Activated CD4-positive, alpha-beta T cell treated with anti-CD3 and anti-CD28 coated beads for 36 hours (primary cell): ENCODE results near the gene FIS1. TPM values are rescaled to one million over a fixed set of nuclear protein-coding genes. Genes with fewer than 3 reads are reported as not detected.
"Not testable (repeated sequence)": the region's sequence is repeated elsewhere in the genome, so short reads cannot be mapped to it uniquely, and the experiment has no call there.

Source experiments
- ATAC-seq: fragments of 200-7000 bp; cut with Tn5 transposase; one replicate; pipeline ENCODE4 v1.10.0; 2021; ENCODE audit warnings: mild to moderate bottlenecking, moderate library complexity
- CTCF ChIA-PET: fragments of 350-600 bp; sonication (Branson Sonifier 250); formaldehyde crosslinking; loops from one replicate; lab custom pipeline; 2021; ENCODE audit warnings: antibody characterized with exemption; lab: Charles Lee
- POLR2A ChIA-PET: fragments of 350-600 bp; sonication (Branson Sonifier 250); formaldehyde crosslinking; loops from one replicate; lab custom pipeline; 2021; ENCODE audit warnings: antibody characterized with exemption, inconsistent platforms; lab: Charles Lee
- DNase-seq: peaks from one replicate; pipeline ENCODE4 v3.0.0-alpha.2; 2020
- H3K27ac Mint-ChIP-seq: one replicate; pipeline ENCODE4 v1.8.0; 2021; ENCODE audit warnings: mixed read lengths
- H3K27me3 Mint-ChIP-seq: one replicate; pipeline ENCODE4 v1.8.0; 2021; ENCODE audit warnings: mixed read lengths
- H3K36me3 Mint-ChIP-seq: one replicate; pipeline ENCODE4 v1.8.0; 2021; ENCODE audit warnings: low read depth, mixed read lengths
- H3K4me1 Mint-ChIP-seq: one replicate; pipeline ENCODE4 v1.8.0; 2021; ENCODE audit warnings: mixed read lengths
- H3K4me3 Mint-ChIP-seq: one replicate; pipeline ENCODE4 v1.8.0; 2021; ENCODE audit warnings: mild to moderate bottlenecking, moderate library complexity, mixed read lengths
- H3K9me3 Mint-ChIP-seq: one replicate; pipeline ENCODE4 v1.8.0; 2021; ENCODE audit warnings: low read depth, mixed read lengths
- intact Hi-C, 2 experiments: fragments of 100-400 bp; cut with DNase I in 1 of 2; cut with micrococcal nuclease in 1 of 2; formaldehyde crosslinking; loops; one replicate each; pipeline versions ENCODE4 v1.14.2 to v1.15.1; 2022 to 2024; cut with DNase I, micrococcal nuclease
- total RNA-seq, 2 experiments: library from RNA; stranded (reverse); gene quantifications; one replicate each; pipeline ENCODE4 v1.2.3, GENCODE V29; 2021

FIS1 gene
- total RNA-seq, 2 experiments from 2014 or later: 70.5 to 92.6 TPM

DNA sequence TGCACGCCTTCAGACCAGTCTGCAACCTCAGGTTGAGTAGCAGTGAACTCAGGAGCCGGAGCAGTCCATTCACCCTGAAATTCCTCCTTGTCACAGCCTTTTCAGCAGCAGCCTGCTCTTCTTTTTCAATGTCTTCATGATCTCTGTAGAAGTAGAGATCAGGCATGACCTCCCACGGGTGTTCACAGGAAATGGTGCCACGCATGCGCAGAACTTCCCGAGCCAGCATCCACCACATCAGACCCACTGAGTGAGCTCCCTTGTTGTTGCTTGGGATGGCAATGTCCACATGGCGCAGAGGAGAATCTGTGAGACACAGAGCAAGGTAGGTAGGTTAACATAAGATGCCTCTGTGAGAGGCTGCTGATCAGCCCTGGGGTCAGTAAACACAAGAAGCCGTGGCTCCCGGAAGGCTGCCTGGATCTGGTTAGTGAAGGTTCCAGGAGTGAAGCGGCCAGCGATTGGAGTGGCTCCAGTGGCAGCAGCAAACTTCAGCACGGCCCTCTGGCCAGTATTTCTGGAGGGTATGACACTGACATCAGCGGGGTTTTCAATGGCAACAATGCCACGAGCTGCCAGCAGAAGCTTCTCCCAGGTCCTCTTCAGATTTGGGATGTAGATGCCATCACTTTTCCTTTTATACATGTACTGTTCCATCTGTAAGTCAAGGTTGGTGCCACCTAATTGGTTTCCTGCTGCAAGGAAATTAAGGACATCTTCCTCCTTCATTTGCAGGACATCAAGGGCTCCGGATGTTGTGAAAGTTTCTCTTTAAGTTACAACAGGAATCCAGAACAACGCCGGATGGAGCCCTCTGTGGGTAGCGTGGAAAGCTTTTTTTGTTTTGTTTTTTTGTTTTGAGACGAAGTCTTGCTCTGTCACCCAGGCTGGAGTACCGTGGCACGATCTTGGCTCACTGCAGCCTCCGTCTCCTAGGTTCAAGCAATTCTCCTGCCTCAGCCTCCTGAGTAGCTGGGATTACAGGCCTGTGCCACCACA is 40.8 kb downstream of the FIS1 start:
- H3K4me3 Mint-ChIP-seq: peak overlapping the region; percentile 32
- H3K27ac Mint-ChIP-seq: peak overlapping the region; percentile 59
- POLR2A ChIA-PET: interaction anchor here (0.6 kb wide), 1 partner anchor 1768 kb away, joined by 4 read pairs; no protein-coding TSS in a partner anchor
- intact Hi-C loops, H3K4me1 Mint-ChIP-seq, DNase-seq, ATAC-seq, H3K9me3 Mint-ChIP-seq: not testable (repeated sequence)
- CTCF ChIA-PET: interaction anchor here (0.6 to 2.9 kb wide), 8 partner anchors 9 to 60 kb away, joined by 3 to 11 read pairs (median 4); partner anchors contain the start of genes PLOD3, VGF and ZNHIT1
- H3K27me3 Mint-ChIP-seq: peaks cover 21% of the 10 kb centered on the region
- peaks cover 14% of the 10 kb centered on the region for H3K36me3 Mint-ChIP-seq

- DNase-seq (no peak), ATAC-seq (no peak)
- Mint-ChIP-seq H3K4me3 (no peak overlapping the region), H3K27ac (no peak overlapping the region), H3K9me3 (no peaks in the 10 kb centered on the region), H3K36me3 (peaks cover 7% of the 10 kb centered on the region), H3K27me3 (peaks cover 21% of the 10 kb centered on the region), H3K4me1 (peaks cover 4% of the 10 kb centered on the region)
- ChIA-PET POLR2A (no interaction called here), CTCF (interaction anchor here (0.6 to 2.9 kb wide), 3 partner anchors 10 to 210 kb away, joined by 3 to 11 read pairs (median 4); no protein-coding TSS in a partner anchor)
- intact Hi-C loops: no loop called here
Measured at GRCh38 chr7:101202603-101202918, 42.3 kb downstream of the FIS1 start.

- ATAC-seq: no peak
Measured at GRCh38 chr7:101201695-101202602, 42.9 kb downstream of the FIS1 start.

GRCh38 chr7:101200862-101201599 is 43.9 kb downstream of the FIS1 start, which contains the start of gene MOGAT3:
MOGAT3 (minus strand) TSS chr7:101201036; CDS start chr7:101200854, 182 bp downstream.
- Mint-ChIP-seq H3K4me3 (no peak within 1 kb of the TSS), H3K4me1 (peaks cover 4% of the 10 kb centered on the region), H3K27ac (no peak within 1 kb of the TSS), H3K36me3 (peaks cover 4% of the 10 kb centered on the region), H3K27me3 (peaks cover 21% of the 10 kb centered on the region), H3K9me3 (no peaks in the 10 kb centered on the region)
- ChIA-PET CTCF (interaction anchor here (0.7 to 2.9 kb wide), 3 partner anchors 7 to 60 kb away, joined by 3 to 11 read pairs (median 3); no protein-coding TSS in a partner anchor), POLR2A (no interaction called here)
- DNase-seq (no peak), ATAC-seq (no peak)
- intact Hi-C loops: no loop called here

More at GRCh38 chr7:101201695-101202602, 42.9 kb downstream of the FIS1 start:
- Mint-ChIP-seq H3K27me3 (peaks cover 21% of the 10 kb centered on the region), H3K9me3 (no peaks in the 10 kb centered on the region), H3K27ac (no peak overlapping the region), H3K36me3 (peaks cover 7% of the 10 kb centered on the region), H3K4me1 (peaks cover 4% of the 10 kb centered on the region), H3K4me3 (no peak overlapping the region)
- DNase-seq: no peak
- CTCF ChIA-PET: interaction anchor here (0.6 to 2.9 kb wide), 3 partner anchors 9 to 211 kb away, joined by 3 to 11 read pairs (median 4); no protein-coding TSS in a partner anchor
- intact Hi-C loops: no loop called here
- POLR2A ChIA-PET: no interaction called here

DNA sequence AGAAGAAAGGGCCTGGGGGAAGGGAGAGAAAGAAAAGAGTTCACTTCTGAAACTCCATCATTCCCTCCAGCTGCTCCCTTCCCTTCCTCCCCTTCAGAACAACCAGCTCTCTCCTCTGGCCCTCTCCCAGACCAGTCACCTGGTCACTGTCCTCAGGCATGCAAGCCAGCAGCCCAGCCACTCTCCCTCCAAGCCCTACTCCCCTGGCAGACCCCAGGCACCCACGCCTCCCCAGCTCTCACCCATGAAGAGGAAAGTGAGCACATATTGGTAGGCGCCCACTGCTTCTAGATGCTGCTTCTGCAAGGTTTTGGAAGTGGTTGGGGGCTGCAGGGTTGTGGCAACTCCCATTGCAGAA is 44.4 kb downstream of the FIS1 start:
- DNase-seq: no peak
- H3K4me3 Mint-ChIP-seq: no peak overlapping the region
- H3K36me3 Mint-ChIP-seq: no peaks in the 10 kb centered on the region
- H3K9me3 Mint-ChIP-seq: no peaks in the 10 kb centered on the region
- no peak for ATAC-seq
- POLR2A ChIA-PET: no interaction called here
- peaks cover 4% of the 10 kb centered on the region for H3K4me1 Mint-ChIP-seq
- CTCF ChIA-PET: interaction anchor here (0.7 to 1.1 kb wide), 2 partner anchors 8 to 60 kb away, joined by 3 read pairs; no protein-coding TSS in a partner anchor
- peaks cover 21% of the 10 kb centered on the region for H3K27me3 Mint-ChIP-seq
- intact Hi-C loops: no loop called here
- H3K27ac Mint-ChIP-seq: no peak overlapping the region

- H3K9me3 Mint-ChIP-seq, H3K27ac Mint-ChIP-seq, DNase-seq, H3K36me3 Mint-ChIP-seq, ATAC-seq, H3K4me3 Mint-ChIP-seq, H3K4me1 Mint-ChIP-seq, POLR2A ChIA-PET, intact Hi-C loops: not testable (repeated sequence)
- H3K27me3 Mint-ChIP-seq: peaks cover 23% of the 10 kb centered on the region
- CTCF ChIA-PET: interaction anchor here (0.9 kb wide), 1 partner anchor 53 kb away, joined by 4 read pairs; no protein-coding TSS in a partner anchor
Measured at GRCh38 chr7:101199522-101199921, 45.4 kb downstream of the FIS1 start.

DNA sequence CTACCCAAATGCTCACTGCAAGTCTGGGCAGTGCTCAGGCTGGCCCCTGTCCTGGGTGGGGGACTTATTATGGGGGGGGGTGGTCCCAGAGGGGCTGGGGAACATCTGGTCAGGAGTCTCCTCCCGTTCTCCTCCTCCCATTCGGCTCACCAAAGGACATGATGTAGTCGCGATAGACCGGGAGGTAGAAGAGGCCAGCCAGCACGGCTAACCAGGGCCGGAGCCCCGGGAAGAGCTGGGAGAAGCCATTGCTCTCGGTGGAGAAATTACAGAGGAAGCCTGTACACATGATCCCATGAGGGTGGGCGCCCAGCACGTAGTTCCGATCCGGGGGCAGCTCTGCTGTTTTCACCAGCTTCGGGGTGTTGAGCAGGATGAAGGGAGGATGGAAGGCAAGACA is 46.4 kb downstream of the FIS1 start:
- CTCF ChIA-PET: interaction anchor here (0.9 kb wide), 1 partner anchor 52 kb away, joined by 4 read pairs; no protein-coding TSS in a partner anchor
- no peak for ATAC-seq
- POLR2A ChIA-PET: no interaction called here

DNA sequence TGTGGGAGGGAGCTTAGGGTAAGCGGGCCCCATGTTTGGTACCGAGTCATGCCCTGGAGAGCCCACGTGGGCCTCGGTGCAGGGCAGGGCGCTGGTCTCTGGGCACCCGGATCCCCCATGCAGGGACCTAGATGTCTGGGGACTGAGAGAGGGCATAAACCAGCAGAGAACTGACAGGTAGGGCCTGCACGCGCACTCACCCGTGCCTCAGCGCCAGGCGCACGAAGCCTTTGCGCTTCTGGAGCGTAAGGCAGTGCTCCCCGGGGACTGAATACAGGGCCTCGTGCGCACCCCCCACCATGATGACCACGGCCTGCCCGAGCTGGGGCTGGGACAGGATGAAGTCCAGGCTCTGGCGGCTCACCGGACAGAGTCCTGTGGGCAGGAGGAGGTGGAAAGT is 46.9 kb downstream of the FIS1 start:
- H3K36me3 Mint-ChIP-seq: no peaks in the 10 kb centered on the region
- H3K9me3 Mint-ChIP-seq: no peaks in the 10 kb centered on the region

More for the DNA sequence above, 46.4 kb downstream of the FIS1 start:
- Mint-ChIP-seq H3K27ac (no peak overlapping the region), H3K36me3 (no peaks in the 10 kb centered on the region), H3K4me1 (peaks cover 2% of the 10 kb centered on the region), H3K4me3 (no peak overlapping the region), H3K9me3 (no peaks in the 10 kb centered on the region), H3K27me3 (peaks cover 22% of the 10 kb centered on the region)
- intact Hi-C loops: no loop called here
- DNase-seq: no peak

DNA sequence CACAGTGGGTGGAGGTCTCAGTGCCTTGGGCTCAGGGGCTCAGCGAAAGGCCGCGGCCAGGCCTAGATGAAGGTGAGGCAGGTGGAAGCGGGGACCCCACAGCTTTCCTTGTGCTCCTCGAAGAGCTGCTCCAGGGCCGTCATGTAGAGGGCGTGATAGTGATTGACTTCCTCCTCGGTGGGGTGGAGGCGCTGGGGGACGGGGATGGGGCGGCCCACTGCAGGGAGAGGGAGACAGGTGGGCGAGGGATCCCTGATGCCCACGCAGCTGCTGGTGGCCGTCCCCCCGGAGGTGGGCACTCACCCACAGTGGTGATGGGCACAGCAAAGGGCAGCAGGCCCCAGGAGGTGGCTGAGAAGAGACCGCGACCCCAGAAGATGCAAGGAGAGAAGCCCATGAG is 49.0 kb downstream of the FIS1 start:
- ChIA-PET POLR2A (no interaction called here), CTCF (interaction anchor here (2.5 to 5.0 kb wide), 2 partner anchors 52 to 86 kb away, joined by 29 to 37 read pairs; no protein-coding TSS in a partner anchor)
- Mint-ChIP-seq H3K27me3 (peaks cover 10% of the 10 kb centered on the region), H3K4me3 (no peak overlapping the region), H3K9me3 (no peaks in the 10 kb centered on the region), H3K27ac (no peak overlapping the region), H3K36me3 (no peaks in the 10 kb centered on the region), H3K4me1 (peaks cover under 1% of the 10 kb centered on the region)
- ATAC-seq: no peak
- no peak for DNase-seq
- intact Hi-C loops: no loop called here

More for the DNA sequence above, 46.9 kb downstream of the FIS1 start:
- Mint-ChIP-seq H3K27me3 (peaks cover 21% of the 10 kb centered on the region), H3K4me1 (peaks cover 2% of the 10 kb centered on the region), H3K27ac (no peak overlapping the region), H3K4me3 (no peak overlapping the region)
- DNase-seq (no peak), ATAC-seq (no peak)
- intact Hi-C loops: no loop called here
- CTCF ChIA-PET: no interaction called here
- POLR2A ChIA-PET: no interaction called here
